CD4-positive, alpha-beta T cell treated with Interleukin-4 for 1 hour (primary cell): ENCODE results near the gene PRKCB.

Experiments
- DNase-seq, 2 donors: peaks; one replicate each; pipeline ENCODE4 v3.0.0-alpha.2; 2020 to 2022

PRKCB gene

DNA sequence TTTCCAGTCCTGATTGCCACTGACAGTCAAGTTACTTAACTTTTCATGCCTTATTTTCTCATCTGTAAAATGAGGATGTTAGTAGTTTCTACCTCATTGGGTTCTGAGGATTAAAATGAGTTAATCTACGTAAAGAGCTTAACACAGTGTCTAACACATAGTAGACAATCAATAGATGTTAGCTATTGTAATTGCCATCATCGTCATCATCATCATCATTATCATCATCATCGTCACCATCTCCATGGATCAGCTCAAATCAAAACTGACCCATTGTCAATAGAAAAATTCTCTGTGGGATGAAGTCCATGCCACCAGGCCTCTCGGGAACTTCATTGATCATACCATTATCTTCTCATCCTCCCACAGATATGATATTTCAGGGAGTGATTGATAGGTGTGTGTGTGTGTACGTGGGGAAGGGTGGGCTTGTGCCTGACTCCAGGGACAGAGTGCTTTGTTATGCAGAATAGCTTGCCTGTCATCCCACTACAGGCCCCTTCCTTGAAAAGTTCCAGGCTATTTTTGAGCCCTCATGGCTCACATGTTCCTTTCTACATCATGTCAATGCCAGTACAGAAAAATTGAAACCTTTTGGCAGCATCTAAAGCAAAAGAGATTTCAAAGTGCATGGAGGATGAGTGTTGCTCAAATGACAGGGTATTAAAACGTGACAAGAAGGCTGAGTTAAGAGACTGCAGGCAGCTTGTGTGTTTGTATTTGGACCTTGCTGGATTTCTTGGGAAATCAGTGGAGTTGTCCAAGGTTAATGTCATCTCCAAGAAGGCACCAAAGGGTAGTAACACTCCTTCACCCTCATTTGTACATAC is 133.9 kb downstream of the PRKCB start:
- no peak for DNase-seq

DNA sequence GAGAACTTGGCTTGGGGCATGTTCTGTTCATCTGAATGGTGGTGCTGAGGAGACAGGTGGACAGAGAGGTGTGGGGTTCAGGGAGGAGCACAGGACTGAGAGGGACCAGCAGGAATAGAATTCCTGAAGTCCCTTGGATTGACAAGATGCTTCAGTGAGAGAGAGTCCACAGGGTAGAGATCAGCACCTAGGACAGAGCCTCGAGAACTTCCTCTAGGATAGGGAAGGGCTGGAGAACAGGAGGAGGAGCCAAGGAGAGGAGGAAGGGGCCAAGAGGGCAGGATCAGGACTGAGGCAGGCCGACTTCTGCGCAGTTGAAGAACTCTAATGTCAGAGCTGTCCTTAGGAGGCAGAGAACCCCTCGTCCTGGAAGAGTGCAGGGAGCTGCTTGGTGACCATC is 138.4 kb downstream of the PRKCB start:
- no peak for DNase-seq

DNA sequence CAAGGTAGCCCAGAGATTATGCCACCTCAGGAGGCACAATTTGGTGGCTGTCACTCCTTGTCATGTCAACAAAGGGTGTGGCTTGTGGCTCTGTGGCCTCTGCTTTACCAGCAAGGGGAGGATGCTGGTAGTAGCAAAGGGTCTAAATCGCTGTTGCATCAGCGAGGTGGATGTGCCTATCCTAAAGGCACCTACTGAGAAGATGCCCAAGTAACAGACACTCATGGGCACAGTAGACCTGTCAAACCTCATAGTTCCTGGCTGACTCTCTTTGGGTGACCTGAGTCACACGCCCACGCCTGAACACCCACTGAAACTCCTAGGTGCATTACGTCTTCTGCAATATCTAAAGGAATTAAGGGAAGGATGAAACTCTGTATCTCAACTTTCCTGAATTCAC is 139.5 kb downstream of the PRKCB start:
- DNase-seq: no peak

DNA sequence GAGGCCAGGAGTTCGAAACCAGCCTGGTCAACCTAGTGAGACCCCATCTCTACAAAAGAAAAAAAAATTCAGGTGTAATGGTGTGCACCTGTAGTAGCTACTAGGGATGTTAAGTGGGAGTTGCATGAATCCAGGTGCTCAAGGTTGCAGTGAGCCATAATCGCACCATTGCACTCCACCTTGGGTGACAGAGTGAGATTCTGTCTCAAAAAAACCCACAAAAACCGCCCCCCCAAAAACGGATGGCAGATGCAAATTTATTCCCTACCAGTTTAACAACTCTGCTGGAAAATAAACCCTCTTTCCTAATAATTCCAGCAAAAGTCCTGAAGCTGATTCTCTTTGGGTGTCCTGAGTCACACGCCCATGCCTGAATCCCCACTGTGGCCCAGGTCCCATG is 140.3 kb downstream of the PRKCB start:
- DNase-seq: no peak

DNA sequence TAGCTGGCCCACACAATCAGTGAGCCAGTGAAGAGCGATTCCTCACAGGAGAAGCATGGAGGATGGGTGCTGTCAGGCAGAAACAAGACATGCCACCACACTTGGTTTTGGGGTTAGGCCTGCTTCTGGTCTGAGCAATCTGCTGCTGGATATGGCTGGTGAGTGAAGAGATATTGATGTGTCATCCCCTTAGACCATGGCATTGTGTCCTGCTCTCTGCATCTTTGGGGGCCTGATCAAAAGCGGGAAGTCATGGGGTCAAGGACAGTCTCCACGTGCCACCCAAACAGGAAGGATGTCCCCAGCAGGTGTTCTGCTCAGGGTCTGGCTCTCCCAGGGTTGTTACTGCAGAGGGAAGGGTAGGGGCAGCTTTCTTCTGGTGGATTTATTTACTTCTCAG is 140.7 kb downstream of the PRKCB start:
- DNase-seq: no peak

DNA sequence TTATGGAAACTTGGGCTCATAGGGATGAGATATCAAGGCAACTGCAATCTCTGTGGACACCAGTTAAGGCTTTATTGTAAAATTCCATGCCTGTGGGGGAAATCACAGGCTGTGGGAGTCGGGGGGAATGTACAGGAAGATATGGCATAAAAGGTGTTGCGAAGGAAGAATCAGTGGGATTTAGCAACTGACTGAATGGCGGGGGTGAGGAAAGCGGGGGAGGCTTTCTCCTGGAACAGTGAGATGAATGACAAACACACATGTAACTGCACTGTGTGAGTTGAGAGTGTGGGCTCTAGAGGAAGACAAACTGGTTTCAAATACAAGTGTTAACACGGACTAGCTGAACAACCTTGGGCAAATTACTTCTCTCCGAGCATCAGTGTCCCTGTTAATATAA is 143.7 kb downstream of the PRKCB start:
- no peak for DNase-seq

DNA sequence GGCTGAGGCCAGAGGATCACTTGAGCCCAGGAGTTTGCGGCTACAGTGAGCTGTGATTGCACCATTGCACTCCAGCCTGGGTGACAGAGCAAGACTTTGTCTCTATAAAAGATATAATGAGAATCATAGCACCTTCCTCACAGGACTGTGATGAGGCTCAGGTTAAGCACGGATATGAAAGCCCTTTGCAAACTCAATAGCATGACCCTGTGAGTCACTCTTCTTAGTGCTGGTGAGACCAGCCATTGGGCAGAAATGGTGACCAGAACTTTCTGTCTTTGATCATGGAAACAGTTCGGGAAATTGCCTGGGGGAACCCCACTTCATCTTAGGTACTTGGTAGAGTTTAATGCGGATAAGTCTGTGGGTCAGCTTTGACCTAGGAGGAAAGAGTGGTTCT is 144.2 kb downstream of the PRKCB start:
- no peak for DNase-seq

DNA sequence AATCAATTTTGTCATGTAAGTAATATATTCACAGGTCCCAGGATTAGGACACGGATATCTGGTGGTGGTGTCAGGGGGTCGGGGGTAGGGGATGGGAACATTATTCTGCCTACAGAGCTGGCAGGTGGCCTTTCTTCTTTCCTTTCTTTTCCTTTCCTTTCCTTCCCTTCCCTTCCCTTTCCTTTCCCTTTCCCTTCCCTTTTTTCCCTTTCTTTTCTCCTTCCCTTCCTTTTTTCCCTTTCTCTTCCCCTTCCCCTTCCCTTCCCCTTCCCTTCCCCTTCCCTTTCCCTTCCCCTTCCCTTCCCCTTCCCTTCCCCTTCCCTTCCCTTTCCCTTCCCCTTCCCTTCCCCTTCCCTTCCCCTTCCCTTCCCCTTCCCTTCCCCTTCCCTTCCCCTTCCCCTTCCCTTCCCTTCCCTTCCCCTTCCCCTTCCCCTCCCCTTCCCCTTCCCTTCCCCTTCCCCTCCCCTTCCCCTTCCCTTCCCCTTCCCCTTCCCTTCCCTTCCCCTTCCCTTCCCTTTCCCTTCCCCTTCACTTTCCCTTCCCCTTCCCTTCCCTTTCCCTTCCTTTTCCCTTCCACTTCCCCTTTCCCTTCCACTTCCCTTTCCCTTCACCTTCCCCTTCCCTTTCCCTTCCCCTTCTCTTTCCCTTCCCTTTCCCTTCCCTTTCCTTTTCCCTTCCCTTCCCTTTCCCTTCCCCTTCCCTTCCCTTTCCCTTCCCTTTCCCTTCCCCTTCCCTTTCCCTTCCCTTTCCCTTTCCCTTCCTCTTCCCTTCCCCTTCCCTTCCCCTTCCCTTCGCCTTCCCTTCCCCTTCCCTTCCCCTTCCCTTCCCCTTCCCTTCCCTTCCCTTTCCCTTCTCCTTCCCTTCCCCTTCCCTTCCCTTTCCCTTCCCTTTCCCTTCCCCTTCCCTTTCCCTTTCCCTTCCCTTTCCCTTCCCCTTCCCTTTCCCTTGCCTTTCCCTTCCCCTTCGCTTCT is 145.9 kb downstream of the PRKCB start:
- no peak for DNase-seq

DNA sequence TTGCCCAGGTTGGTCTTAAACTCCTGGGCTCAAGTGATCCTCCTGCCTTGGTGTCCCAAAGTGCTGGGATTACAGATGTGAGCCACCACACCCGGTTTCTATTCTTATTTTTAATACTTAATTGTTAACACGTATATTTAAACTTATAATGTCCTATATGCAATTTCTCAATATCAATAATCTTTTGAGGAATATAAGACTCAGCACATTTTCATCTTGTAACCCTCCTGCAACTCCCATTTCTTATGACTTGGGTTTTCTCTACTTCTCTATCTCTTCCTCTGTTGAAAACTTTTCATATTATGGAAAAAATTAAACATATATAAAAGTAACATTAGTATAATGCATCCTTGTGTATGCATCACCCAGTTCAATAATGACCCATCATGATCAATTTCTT is 150.7 kb downstream of the PRKCB start:
- no peak for DNase-seq

DNA sequence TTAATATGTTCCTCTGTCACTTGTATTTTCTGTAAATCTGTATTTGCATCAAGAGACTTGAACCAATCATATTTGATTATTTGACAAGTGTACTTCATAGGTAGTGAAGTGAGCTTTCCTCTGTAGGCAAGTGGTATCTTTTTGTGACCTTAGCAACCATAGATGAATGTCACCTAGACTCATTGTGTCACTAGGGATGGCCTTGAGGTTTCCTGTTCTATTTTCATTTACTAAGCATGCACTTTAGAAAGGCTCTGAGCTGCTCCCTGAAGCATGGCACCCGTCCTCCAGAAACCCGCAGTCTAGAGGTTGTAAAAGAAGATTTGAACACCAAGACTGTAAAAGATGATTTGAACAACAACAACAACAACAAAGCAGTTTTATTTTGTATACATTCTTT is 151.7 kb downstream of the PRKCB start:
- no peak for DNase-seq

DNA sequence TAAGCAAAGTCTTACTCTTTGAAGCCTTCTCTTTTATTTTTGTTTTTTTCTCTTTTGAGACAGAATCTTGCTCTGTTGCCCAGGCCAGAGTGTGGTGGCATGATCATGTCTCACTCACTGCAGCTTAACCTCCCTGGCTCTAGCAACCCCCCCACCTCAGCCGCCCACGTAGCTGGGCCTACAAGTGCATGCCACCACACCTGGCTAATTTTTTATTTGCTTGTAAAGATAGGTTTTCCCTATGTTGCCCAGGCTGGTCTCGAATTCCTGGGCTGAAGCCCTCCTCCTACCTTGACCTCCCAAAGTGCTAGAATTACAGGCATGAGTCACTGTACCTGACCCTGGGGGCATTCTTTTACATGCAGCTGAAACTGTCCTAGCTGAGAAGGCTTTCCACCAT is 154.7 kb downstream of the PRKCB start:
- DNase-seq: no peak

DNA sequence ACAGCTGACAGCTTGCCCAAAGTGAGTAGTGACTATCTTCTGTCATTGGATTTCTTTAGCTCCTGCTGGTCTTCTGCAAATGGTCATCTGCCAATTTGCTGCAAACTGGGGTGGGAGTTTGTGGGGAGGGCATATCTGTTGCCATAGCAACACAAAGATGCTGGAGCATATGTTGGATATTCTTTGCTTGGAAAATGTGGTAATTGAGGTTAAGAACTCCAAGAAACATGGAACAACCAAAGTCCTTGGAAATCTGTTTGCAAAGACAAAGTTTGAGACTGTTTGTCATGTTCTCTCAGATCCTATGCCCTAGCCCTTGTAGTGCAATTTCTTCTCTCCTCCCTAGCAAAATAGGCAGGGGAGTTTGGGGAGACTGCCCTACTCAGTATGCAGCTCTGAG is 155.3 kb downstream of the PRKCB start:
- no peak for DNase-seq

DNA sequence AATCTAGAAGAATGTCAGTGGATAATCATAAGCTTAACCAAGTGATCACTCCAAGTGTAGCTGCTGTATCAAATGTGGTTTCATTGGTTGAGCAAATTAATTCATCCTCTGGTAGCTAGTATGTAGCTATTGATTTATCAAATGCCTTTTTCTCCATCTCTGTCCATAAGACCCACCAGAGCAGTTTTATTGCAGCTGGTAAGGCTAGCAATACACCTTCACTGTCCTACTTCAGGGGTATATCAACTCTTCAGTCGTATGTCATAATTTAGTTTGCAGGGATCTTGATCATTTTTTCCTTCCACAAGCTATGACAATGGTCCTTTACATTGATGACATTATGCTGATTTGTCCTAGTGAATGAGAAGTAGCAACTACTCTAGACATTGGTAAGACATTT is 158.8 kb downstream of the PRKCB start:
- DNase-seq: no peak

DNA sequence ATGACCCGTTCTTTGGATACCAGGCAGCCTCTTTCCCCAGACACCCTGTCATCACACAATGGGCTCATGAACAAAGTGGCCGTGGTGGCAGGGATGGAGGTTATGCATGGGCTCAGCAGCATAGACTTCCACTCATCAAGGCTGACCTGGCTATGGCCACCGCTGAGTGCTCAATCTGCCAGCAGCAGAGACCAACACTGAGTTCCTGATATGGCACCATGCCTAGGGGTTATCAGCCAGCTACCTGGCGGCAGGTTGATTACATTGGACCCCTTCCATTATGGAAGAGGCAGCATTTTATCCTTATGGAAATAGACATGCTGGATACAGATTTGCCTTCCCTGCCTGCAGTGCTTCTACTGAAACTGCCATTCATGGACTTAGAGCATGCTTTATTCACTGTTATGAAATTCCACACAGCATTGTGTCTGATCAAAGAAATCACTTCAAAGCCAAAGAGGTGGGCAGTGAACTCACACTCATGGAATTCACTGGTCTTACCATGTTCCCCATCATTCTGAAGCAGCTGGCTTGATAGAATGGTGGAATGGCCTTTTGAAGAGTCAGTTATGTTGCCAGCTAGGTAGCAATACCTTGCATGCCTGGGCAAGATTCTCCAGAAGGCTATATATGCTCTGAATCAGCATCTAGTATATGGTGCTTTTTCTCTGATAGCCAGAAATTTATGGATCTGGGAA is 160.6 kb downstream of the PRKCB start:
- DNase-seq: no peak

DNA sequence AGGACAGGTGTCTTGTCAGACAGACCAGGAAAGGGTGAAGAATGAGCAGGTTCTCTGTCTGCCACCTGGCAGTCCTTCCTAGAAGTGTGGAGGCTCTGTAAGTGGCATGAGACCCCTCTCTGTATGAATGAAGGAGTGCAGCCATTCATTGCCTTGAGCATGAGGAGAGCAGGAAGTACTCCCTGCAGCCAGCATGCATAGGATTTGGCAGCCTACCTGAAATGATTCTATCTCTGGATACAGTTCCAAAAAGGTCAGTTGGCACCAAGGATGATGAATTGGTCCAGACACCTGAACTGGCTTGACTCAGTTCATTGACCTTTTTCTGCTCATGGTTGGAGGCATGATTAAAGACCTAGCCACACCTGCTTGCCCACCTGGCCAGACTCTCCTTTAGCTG is 163.0 kb downstream of the PRKCB start:
- DNase-seq: no peak

DNA sequence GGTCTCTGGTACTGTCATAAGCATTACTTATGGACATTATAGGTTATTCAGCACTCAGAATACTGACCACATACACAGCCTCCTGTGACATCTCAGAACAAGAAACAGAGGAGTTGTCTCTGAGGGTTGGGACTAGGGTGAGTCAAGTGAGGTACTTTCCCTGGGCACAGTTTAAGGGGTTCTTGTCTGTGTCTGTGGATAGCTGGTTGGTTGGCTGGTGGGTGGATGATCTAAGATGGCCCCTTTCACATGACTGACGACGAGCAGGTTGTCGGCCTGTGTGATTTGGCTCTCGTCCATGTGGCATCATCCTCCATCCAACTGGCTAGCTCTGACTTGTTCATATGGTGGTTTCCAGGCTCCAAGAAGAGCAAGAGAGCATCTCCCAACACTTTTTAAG is 163.9 kb downstream of the PRKCB start:
- no peak for DNase-seq

DNA sequence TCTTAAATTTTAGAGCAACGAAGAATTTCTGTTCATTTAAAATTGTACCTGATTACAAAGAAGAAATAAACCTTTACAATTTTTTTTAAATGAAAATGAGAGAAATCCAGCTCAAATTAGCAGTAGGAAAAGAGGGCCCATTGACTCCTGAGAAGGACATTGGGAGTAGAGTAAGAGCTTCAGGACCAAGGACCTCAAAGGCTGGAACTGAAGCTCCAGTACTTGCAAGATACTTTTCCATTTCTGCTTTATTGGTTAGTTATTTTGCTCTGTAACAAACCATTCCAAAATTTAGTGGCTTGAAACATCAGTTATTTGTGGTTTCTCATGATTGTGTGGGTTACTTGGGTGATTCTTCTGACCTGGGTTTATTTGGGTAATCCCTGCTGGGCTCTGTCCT is 165.9 kb downstream of the PRKCB start:
- no peak for DNase-seq

DNA sequence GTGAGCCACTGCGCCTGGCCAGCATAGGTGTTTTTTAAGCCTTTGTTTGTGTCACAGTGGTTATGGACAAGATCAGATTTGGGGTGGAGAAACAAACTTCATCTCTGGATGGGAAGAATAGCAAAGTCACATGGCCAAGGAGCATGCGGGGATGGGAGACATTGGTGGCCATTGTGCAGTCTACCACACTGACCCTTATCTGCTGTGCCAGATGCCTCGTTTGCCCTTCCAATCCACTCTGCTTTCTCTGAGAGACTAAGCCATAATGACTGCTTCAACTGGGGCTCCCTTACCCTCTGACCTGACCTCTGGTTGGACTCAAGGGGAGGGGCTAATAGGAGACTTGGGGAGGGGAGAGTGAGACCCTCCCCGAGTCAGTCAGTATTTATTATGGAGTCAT is 166.8 kb downstream of the PRKCB start:
- no peak for DNase-seq

DNA sequence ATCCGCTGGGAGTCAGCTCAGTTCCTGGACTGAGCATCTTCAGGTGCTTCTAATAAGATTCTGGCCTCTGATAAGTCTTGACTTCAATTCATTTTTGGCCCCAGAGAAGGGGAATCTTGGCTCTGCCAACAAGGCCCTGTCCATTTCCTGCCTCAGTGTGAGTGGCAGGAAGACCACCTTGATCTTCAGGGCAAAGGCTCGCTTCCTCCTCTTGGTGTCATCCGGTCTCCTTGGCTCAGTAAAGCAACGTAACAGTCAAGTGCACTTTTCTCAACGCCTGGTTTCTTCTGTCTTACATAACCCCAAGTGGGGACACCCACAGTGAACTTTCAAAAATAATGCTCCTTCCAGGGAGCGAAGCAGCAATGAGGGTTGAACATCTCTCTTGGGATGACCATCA is 169.8 kb downstream of the PRKCB start:
- peak in 1 of 2 donors; percentile 33 for DNase-seq

DNA sequence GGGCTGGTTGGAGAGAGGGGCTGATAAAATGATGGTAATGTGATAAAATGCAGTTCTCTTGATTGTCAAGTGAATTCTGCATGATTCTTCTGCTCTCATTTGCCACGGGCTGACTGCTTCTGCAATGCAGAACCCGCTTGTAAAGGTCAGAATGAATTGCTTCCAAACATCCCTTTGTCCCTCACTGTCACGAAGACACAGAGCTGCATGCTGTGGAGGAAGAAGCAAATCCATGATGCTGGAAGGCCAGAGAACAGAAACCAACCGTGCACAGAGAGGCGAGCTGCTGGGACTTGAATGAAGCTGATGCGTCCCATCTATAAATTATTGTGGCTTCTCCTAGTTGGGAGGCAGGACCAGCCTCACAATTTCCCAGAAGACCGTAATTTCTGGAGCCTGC is 171.6 kb downstream of the PRKCB start:
- no peak for DNase-seq

DNA sequence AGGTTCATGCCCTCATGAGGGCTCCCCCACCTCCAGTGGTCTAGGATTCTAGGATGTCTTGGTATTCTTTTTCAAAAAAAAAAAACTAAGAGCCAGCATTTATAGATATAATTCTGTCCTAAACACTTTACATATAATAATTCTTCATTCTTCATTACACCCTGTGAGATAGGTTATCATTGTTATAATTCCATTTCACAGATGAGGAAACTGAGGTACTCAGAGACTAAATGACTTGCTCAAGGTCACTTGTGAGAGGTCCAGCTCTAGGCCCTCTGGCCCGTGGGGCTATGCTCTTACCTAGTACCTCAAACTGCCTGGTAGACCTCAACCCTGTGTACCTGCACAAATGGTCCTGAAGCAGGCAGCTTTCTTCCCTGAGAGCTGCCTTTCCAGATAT is 172.2 kb downstream of the PRKCB start:
- DNase-seq: no peak

DNA sequence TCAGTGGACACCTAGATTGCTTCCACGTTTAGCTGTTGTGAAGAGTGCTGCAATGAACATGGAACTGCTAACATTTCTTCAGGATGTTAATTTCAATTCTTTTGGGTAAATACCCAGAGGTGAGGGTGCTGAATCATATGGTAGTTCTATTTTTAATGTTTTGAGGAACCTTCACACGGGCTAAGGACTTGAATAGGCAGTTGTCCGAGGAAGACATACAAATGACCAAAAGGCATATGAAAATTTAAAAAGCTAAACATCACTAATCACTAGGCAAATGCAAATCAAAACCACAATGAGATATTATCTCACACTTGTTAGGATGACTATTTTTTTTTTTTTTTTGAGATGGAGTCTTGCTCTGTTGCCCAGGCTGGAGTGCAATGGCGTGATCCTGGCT is 173.3 kb downstream of the PRKCB start:
- no peak for DNase-seq

DNA sequence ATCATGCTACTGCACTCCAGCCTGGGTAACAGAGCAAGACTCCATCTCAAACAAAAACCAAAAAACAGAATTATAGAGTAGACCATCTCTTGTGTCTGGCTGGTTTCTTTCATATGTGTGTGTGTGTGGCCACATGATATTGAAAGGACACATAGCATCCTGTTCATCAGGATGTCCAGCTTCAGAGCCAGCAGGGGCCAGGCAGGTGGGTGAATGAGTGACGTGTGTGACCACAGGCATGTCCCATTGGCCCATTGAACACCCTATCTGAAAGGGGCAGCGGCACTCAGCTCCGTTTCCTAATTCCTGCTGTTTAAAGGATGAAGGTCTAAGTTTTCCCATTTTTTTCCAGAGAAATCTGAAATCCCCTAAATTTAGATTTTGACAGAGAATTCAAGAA is 174.2 kb downstream of the PRKCB start:
- DNase-seq: no peak
